ENCODE measurements around the gene CACTIN. TPM values are rescaled to one million over a fixed set of nuclear protein-coding genes. Genes with fewer than 3 reads are reported as not detected.

The CACTIN gene
- total RNA-seq, 1 experiment from 2014 or later = 18.6 TPM

DNA sequence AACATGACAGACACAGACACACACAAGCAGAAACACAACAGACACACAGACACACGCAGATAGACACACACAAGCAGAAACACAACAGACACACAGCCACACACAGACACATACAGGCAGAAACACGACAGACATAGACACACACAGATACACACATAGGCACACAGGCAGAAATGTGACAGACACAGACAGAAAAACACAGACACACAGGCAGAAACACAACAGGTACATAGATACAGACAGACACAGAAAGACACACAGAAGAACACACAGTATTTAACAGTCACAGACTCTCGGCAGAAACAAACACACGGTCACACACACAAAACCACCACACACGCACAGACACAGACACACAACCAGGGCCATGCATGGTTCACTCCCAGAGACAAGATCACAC, 20.8 kb downstream of the CACTIN start:
- 0 out of 2 replicates have a peak, but pooled peaks cover 7% of the 10 kb centered on the region for H3F3A ChIP-seq (ENCODE audit: insufficient read depth, low read depth)
- no peaks in the 10 kb centered on the region for H3K79me2 ChIP-seq (ENCODE audit: low read depth)
- ChIA-PET CTCF (no interaction called here), POLR2A (ENCODE audit: unreplicated experiment) (no interaction called here)
- H3K36me3 ChIP-seq (ENCODE audit: low read depth) = no peaks in the 10 kb centered on the region
- no peaks in the 10 kb centered on the region for H4K20me1 ChIP-seq (ENCODE audit: insufficient read depth)
- H3K4me3 ChIP-seq = no peak overlapping the region
- H3K27ac ChIP-seq = no peak overlapping the region
- H2AFZ ChIP-seq = no peak overlapping the region
- peak overlapping the region; percentile 68 for H3K4me2 ChIP-seq
- DNase-seq = no peak
- no peaks in the 10 kb centered on the region for H3K9me3 ChIP-seq (ENCODE audit: insufficient read depth, low read depth)
- intact Hi-C loops (cut with micrococcal nuclease; ENCODE audit: unreplicated experiment) = no loop called here
- no peak for TF ChIP-seq EZH2 (IDR thresholded peaks at IDR 0.05; ENCODE audit: low read depth)
- TF ChIP-seq, protein P1, sequence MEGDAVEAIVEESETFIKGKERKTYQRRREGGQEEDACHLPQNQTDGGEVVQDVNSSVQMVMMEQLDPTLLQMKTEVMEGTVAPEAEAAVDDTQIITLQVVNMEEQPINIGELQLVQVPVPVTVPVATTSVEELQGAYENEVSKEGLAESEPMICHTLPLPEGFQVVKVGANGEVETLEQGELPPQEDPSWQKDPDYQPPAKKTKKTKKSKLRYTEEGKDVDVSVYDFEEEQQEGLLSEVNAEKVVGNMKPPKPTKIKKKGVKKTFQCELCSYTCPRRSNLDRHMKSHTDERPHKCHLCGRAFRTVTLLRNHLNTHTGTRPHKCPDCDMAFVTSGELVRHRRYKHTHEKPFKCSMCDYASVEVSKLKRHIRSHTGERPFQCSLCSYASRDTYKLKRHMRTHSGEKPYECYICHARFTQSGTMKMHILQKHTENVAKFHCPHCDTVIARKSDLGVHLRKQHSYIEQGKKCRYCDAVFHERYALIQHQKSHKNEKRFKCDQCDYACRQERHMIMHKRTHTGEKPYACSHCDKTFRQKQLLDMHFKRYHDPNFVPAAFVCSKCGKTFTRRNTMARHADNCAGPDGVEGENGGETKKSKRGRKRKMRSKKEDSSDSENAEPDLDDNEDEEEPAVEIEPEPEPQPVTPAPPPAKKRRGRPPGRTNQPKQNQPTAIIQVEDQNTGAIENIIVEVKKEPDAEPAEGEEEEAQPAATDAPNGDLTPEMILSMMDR (conservative IDR thresholded peaks at IDR 0.05) = no peak
- no TSS peak for BruUV-seq (replicated peaks)
- no peaks in the 10 kb centered on the region for H3K27me3 ChIP-seq (ENCODE audit: insufficient read depth, low read depth)
- H3K4me1 ChIP-seq (replicated peaks; ENCODE audit: insufficient read depth) = 0 out of 2 replicates have a peak, but pooled peaks cover 3% of the 10 kb centered on the region
- no peaks in the 10 kb centered on the region for H3K9me2 ChIP-seq (ENCODE audit: insufficient read depth)

- DNase-seq = no peak
- no peaks in the 10 kb centered on the region for H3K79me2 ChIP-seq (ENCODE audit: low read depth)
- no peaks in the 10 kb centered on the region for H4K20me1 ChIP-seq (ENCODE audit: insufficient read depth)
- no peak overlapping the region for H2AFZ ChIP-seq
- H3K9me3 ChIP-seq (ENCODE audit: insufficient read depth, low read depth) = no peaks in the 10 kb centered on the region
- H3K4me1 ChIP-seq (replicated peaks; ENCODE audit: insufficient read depth) = 0 out of 2 replicates have a peak, but pooled peaks cover 3% of the 10 kb centered on the region
- H3K4me2 ChIP-seq = no peak overlapping the region
- CTCF ChIA-PET = no interaction called here
- no TSS peak for BruUV-seq (replicated peaks)
- H3F3A ChIP-seq (ENCODE audit: insufficient read depth, low read depth) = 0 out of 2 replicates have a peak, but pooled peaks cover 7% of the 10 kb centered on the region
- H3K36me3 ChIP-seq (ENCODE audit: low read depth) = no peaks in the 10 kb centered on the region
- POLR2A ChIA-PET (ENCODE audit: unreplicated experiment) = no interaction called here
- intact Hi-C loops (cut with micrococcal nuclease; ENCODE audit: unreplicated experiment) = no loop called here
- no peak overlapping the region for H3K27ac ChIP-seq
- TF ChIP-seq, protein P1 (conservative IDR thresholded peaks at IDR 0.05) = no peak
- no peak for TF ChIP-seq EZH2 (IDR thresholded peaks at IDR 0.05; ENCODE audit: low read depth)
- H3K4me3 ChIP-seq = no peak overlapping the region
- no peaks in the 10 kb centered on the region for H3K27me3 ChIP-seq (ENCODE audit: insufficient read depth, low read depth)
- H3K9me2 ChIP-seq (ENCODE audit: insufficient read depth) = no peaks in the 10 kb centered on the region
Observed at GRCh38 chr19:3605361-3605760, 21.2 kb downstream of the CACTIN start.

DNA sequence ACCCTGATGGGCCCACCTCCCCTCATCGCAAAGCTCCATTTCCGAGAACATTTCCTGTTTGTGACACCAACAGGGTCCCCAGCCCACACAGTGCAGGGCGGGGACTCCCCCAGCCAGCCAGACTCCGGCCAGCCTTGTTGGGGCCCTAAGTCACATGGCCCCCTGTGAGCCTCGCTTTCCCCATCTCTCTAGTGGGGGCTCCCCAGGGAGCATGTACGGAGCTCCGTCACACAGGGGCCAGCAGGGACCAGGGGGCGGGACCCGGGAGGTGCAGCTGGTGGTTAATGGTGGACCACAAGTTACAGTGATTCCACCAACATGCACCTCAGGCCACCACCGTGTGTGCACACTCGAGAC, 21.6 kb downstream of the CACTIN start:
- BruUV-seq (replicated peaks) = no TSS peak
- H3K36me3 ChIP-seq (ENCODE audit: low read depth) = no peaks in the 10 kb centered on the region
- no peaks in the 10 kb centered on the region for H3K79me2 ChIP-seq (ENCODE audit: low read depth)
- no peaks in the 10 kb centered on the region for H3K9me2 ChIP-seq (ENCODE audit: insufficient read depth)
- H3F3A ChIP-seq (ENCODE audit: insufficient read depth, low read depth) = 0 out of 2 replicates have a peak, but pooled peaks cover 7% of the 10 kb centered on the region
- no peak overlapping the region for H2AFZ ChIP-seq
- no peak overlapping the region for H3K4me2 ChIP-seq
- no peaks in the 10 kb centered on the region for H3K9me3 ChIP-seq (ENCODE audit: insufficient read depth, low read depth)
- CTCF ChIA-PET = no interaction called here
- H3K4me1 ChIP-seq (replicated peaks; ENCODE audit: insufficient read depth) = 0 out of 2 replicates have a peak, but pooled peaks cover 3% of the 10 kb centered on the region
- POLR2A ChIA-PET (ENCODE audit: unreplicated experiment) = no interaction called here
- no peaks in the 10 kb centered on the region for H4K20me1 ChIP-seq (ENCODE audit: insufficient read depth)
- TF ChIP-seq, protein P1 (conservative IDR thresholded peaks at IDR 0.05) = no peak
- TF ChIP-seq EZH2 (IDR thresholded peaks at IDR 0.05; ENCODE audit: low read depth) = no peak
- no peak for DNase-seq
- no peak overlapping the region for H3K27ac ChIP-seq
- no peak overlapping the region for H3K4me3 ChIP-seq
- H3K27me3 ChIP-seq (ENCODE audit: insufficient read depth, low read depth) = no peaks in the 10 kb centered on the region
- intact Hi-C loops (cut with micrococcal nuclease; ENCODE audit: unreplicated experiment) = no loop called here
